CD4-positive, alpha-beta T cell treated with Interleukin-10 for 1 hour (primary cell): Measurements from ENCODE around the gene RAB39A.

Experiments
- DNase-seq: peaks from one replicate; pipeline ENCODE4 v3.0.0-alpha.2; 2020

The RAB39A gene

DNA sequence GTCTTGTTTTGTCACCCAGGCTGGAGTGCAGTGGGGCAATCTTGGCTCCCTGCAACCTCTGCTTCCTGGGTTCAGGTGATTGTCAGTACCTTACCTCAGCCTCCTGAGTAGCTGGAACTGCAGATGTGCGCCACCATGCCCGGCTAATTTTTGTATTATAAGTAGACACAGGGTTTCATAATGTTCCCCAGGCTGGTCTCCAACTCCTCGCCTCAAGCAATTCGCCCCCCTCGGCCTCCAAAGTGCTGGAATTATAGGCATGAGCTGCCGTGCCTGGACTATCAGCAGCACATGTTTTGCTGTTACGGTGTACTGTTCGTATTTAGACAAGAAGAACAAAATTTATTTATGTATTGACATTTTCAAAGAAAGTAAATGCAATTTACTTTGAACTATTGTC lies 34.8 kb downstream of the RAB39A start:
- no peak for DNase-seq

DNA sequence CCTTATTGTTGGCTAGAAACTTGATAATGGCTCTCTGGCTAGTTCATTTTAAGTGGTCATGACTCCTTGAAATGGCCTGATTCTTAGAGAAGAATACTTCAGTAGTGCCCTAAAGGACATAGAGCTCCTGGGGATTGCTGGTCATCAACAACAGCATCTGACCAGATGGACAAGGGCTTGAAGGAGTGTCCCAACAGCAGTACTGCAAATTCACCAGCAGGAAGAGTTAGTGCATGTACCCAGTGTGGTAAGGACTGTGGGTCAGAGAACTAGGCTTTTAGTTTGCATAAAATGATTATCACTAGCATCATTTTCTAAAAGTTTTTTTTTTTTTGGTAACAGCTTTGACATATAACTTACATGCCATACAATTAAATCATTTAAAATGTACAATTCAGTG lies 41.0 kb downstream of the RAB39A start:
- DNase-seq, result no peak

DNA sequence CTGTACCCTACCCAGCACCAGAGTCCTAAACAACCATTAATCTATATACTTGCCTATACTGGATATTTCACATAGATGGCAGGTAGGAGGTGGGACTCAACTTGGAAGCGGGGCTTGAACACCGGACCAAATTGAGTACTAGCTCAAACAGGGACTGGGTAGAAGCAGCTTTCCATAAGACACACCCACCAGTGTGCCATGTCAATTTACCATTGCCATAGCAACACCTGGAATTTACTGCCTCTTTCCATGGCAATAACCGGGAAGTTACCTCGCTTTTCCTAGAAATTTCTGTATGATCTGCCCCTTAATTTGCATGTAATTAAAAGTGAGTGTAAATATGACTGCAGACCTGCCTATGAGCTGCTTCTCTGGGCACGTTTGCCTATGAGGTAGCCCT lies 41.8 kb downstream of the RAB39A start:
- no peak for DNase-seq

DNA sequence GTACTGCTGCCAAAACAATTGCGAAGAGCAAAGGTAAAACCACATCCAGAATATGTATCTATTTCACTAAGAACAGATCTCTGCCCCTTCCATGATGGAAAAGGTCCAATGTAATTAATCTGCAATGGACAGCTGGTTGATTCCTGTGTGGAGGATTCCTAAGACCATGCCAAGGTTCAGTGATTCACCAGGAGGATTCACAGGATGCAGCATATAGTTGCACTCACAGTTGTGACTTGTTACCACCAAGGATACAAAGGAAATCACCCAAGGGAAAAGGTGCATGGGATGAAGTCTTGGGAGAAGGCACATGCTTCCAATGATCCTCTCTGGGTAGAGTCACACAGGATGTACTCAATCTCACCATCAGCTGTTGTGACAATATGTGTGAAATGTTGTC lies 45.4 kb downstream of the RAB39A start:
- DNase-seq, result no peak

DNA sequence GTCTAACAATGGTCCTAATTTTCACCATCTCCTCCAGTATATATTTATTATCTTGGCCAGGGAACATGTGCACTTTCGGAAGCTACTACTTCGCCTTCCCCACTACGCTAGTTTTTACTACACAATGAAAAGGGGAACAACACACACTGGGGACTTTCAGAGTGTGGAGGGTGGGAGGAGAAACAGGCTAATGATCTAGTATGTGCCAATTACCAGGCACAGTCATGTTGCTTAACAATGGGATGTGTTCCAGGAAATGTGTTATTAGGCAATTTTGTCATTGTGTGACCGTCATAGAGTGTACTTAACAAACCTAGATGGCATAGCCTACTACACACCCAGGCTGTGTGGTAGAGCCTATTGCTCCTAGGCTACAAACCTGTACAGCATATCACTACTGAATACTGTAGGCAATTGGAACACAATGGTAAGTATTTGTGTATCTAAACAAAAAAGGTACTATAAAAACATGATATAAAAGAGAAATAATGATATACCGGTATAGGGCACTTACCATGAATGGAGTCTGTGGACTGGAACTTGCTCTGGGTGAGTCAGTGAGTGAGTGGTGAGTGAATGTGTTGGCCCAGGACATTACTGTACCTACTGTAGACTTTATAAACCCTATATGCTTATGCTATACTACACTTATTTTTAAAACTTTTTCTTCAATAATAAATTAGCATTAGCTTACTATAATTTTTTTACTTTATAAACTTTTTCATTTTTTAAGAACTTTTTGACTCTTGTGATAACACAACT lies 60.3 kb downstream of the RAB39A start:
- no peak for DNase-seq

DNA sequence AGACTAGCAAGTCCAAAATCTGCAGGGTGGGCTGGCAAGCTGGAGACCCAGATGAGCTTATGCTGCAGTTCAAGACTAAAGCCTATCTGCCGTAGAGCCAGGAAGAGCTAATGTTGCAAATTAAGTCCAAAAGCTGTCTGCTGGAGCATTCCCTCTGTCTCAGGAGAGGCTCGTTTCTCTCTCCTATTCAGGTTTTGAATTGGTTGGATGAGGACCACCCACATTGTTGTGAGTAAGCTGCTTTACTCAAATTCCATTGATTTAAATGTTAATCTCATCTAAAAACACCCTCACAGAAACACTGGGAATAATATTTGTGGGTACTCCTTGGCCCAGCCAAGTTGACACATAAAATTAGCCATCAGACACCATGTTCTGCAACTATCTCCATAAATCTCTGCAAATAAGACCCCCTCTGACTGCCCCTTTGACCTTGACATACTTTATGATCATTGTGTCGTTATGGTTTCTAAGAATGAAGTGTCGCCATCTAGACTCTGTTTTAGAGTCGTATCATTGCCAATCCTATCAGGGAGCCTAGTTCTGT lies 63.7 kb downstream of the RAB39A start:
- DNase-seq, result no peak

DNA sequence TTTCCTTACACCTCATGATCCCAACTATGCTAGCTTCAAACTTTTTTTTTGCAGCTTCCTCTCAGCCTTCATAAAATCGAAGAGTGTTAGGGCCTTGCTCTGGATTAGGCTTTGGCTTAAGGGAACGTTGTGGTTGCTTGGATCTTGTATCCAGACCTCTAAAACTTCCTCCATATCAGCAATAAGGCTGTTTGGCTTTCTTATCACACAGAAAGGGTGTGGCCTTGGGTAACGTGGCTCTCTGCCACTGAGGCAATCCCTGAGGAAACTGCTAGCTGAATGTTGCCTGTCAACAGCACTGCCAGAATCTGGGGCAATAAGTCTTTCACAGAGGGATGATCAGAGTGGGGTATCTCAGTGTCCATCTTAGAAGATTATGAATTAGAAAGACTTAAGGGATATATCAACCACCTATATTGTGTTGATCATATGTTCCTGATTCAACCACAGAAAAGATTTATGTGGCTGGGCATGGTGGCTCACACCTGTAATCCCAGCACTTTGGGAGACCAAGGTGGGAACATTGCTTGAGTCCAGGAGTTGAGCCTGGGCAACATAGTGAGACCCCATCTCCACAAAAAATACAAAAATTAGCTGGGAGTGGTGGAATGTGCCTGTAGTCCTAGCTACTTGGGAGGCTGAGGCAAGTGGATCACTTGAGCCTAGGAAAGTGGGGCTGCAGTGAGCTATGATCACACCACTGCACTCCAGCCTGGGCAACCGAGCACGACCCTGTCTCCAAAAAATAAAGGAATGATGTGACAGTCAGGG lies 67.9 kb downstream of the RAB39A start:
- no peak for DNase-seq

DNA sequence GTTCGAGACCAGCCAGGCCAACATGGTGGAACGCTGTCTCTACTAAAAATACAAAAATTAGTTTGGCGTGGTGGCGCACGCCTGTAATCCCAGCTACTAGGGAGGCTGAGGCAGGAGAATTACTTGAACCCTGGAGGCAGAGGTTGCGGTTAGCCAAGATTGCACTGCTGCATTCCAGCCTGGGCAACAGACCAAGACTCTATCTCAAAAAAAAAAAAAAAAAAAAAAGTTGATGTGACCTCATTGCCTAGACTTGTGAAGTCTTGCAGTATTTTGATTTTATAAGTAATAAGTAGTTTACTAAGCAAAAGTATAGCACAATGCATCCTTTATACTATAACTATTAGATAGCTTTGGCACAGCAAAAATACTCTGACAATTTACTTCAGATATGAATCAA lies 70.5 kb downstream of the RAB39A start:
- no peak for DNase-seq

DNA sequence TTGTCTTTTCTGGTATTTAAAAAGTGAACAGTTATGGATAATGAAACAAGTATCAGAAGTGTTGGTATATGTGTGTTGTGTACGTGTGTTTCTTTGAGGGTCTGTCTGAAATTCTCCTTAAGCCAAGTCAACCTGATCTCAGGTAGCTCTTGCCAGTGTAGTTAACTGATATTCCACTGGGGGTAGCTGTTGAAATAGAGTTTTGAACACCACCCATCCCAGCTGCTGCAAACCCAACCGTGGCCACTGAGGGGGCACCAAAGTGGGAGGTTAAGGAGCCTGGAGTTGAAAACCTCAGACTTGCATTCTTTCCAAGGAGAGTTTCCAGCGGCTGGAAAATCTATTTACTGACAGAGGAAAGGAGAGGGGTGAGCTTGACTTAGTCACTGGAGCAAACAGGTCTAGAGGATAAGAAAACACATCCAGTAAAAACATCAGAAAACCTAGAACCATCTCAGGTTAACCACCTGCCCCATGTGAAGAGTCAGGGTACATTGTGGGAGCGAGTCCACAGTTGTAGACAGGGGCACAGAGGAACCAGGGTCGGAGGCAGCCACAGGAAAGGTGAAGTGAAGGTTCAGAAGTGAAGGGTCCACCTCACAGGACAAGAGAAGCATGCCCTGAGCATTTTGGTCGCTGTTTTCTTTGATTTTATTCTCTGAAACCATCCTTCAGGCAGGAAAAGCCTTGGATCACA lies 71.7 kb downstream of the RAB39A start:
- DNase-seq, result peak; percentile 50

DNA sequence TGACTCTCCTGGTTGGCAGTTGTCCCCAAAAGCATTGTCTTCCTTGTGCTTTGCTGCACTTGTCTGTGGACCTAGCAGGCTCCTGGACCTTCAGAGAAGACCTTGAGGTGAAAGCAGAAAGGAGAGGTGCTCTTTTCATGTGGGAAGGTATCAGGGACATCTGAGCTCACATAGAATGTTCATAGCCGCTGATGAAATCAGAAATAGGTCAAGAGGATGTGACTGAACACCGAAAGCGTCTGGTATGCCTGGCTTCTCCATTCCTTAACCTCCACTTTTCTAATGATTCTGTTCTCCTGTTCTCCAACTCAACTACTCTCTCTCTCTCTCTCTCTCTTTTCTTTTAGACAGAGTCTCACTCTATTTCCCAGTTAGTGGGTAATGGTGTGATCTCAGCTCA lies 74.2 kb downstream of the RAB39A start:
- DNase-seq, result no peak

DNA sequence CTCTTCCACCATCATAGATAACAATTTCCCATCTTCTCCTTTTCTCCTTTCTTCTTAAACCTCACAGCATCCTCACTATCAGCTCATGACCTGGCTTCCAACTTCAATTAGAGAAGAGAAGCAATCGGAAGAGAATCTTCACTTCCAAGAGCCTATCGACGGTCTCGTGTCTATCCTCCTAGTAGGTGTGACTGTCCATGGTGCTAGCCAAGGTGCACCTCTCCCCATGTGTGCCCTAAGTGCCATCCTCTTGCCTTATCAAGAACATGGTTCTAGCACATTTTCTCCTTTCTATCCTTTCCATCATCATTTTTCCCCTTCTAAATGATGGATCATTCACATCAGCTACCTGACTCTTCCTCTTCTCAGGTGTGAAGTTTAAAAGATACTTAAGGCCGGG lies 75.4 kb downstream of the RAB39A start:
- no peak for DNase-seq

DNA sequence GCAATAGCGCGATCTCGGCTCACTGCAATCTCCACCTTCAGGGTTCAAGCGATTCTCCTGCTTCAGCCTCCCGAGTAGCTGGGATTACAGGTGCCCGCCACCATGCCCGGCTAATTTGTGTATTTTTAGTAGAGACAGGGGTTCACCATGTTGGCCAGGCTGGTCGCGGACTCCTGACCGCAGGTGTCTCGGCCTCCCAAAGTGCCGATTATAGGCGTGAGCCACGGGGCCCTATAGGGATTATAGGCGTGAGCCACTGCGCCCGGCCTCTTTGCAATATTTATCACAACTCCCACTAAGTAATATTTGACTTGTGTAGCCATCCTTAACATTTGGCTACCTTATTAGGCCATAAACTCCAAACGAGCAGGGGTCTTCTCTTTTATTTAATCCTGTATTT lies 79.6 kb downstream of the RAB39A start:
- DNase-seq, result no peak

DNA sequence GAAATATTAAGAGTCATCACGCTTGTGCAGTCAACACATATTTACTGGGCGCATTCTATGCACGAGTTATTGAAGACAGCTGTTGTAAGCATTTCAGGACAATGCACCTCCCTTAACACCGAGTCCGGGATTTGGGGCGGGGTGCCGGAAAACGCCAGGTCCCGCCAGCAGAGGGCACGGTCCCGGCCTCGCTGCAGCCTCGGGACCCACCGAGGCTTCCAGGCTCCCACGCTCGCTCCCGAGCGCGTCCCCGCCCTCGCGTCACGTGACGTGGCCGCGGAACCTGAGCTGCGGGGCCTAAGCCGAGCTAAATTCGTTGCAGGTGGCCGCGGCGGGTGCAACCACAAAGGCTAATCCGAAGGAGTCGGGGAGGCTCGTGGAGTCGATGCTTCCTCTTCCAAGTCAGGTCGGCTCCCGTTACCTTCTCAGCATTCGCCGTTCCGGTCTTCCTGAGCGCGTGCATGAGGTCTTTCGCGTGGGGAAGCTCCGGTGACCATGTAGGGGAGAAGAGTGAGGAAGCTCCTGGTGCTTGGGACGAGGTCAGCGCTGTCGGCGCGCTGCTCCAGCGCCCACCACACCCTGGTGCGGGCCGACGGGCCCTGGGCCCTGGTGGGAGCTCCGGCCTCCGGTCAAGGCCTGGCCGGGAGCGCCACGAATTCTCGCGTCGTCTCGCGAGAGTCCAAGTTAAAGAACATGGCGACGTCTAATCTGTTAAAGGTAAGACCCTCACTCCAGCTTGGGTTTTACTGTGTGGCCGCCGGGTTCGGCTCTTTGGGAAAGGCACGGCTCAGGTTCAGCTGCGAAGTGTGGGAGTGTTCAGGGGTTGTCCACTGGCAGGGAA lies 80.6 kb downstream of the RAB39A start, which contains the start of gene CUL5:
Gene CUL5 (plus strand): TSS at position 243 of the 841 bp plus-strand sequence. CDS start 451 bp downstream, at position 694.
- DNase-seq, result peak; percentile 91

DNA sequence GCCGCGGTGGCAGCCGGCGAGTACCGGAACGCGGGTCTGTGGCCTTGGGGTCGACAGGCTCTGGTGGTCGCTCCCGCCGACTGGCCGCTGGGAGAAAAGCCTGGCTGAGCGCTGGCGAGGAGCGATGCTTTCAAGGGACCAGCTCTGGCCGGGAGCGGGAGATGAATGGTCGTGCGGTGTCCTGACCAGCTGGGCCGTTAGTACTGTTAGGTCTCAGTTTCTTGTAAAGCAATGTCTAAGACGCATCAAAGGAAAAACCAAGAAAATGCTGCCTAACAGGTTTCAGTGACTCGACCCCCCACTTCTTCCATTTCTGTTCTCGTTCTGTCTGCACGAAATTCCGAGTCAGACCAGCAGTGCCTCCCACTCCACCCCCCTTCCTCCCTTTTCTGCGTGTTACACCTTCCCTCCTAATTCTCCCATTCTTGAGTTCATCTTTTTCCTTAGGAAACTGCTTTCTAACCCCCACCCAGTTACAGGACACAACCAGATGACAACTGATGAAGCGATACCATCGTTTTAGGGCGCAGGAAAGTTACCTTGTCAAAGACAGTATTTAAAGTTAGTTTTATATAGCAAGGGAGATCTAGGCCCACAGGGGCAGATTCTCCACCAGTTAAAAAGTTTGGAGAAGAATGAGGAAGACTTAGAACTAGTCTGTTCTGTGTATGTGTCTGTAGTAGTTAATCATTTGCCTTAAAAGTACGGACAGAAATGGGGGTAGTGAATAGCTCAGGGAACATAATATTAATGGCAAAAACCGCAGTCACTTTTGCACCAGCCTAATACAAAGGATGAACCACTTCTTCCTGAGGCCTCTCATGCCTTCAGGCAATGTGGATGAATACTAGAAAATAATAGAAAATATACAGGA lies 81.5 kb downstream of the RAB39A start:
- no peak for DNase-seq

DNA sequence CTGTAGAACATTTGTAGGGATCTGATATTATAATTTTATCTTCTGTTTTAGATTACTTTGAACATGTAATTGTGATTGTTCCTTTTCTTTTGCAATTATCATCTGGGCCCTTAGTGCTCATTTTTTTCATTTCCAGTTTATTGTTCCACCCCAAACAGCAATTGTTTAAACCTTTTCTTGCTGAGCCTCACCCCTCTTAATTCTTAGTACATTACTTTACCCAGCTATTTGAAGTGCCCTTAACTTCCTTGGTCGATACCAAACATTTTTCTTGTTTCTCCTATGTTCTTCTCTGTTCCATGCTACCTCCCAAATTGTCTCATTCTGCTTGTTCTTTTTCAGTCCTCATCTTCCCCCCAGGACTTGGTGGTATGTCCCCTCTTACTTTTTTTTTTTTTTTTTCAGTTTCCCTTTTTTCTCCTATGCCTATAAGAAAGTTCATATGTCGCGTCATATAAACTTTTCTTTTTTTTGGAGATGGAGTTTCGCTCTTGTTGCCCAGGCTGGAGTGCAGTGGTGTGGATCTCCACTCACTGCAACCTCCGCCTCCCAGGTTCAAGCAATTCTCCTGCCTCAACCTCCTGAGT lies 84.0 kb downstream of the RAB39A start:
- DNase-seq, result no peak
